ENCODE data around the gene GAPVD1. TPM values are rescaled to one million over a fixed set of nuclear protein-coding genes. Genes with fewer than 3 reads are reported as not detected.

GAPVD1 gene
- total and polyA plus RNA-seq, 2 of the 8 experiments (the other 6 are each of a cell fraction or from before 2014, with no cell fraction given) = 5.5 to 40.5 TPM

DNA sequence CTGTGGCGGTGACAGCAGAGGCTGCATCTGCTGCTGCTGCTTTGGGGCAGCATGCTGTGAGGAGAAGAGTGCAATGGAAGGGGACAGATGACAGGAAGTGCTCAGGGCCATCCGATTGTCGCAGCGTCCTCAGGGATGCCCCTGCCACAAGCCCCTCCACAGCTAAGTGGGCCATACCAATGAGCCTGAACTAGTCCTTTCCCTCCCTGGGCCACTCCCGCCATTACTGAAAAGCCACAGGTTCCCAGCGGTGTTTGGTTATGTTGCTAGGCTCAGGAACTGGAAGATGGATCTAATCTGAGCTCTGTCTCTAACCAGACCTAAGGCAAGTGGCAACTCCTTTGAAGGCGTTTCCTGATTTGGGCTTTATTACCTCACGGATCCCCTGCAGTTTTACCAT lies 109.2 kb downstream of the GAPVD1 start:
- TF ChIP-seq GTF2F1 (IDR thresholded peaks at IDR 0.05; ENCODE audit: borderline replicate concordance, low read depth, low read length) (no peak), SP4 (IDR thresholded peaks at IDR 0.05; ENCODE audit: low read length) (no peak), RFX5 (IDR thresholded peaks at IDR 0.05; ENCODE audit: borderline replicate concordance, low read depth, low read length) (no peak), HDAC2 (IDR thresholded peaks at IDR 0.05; ENCODE audit: borderline replicate concordance in 1 of 2, low read depth in 2 of 2, low read length in 2 of 2) (no peak), SIN3A (conservative IDR thresholded peaks at IDR 0.05 in 1 of 2, IDR thresholded peaks at IDR 0.05 in 1 of 2; ENCODE audit: low read depth in 1 of 2, low read length in 2 of 2) (no peak), TAF7 (optimal IDR thresholded peaks at IDR 0.05; ENCODE audit: borderline replicate concordance, low read depth, low read length) (no peak), TCF12 (IDR thresholded peaks at IDR 0.05; ENCODE audit: low read depth, low read length) (no peak), EZH2 (IDR thresholded peaks at IDR 0.05; ENCODE audit: low read depth, low read length, severe bottlenecking) (no peak), RXRA (IDR thresholded peaks at IDR 0.05; ENCODE audit: insufficient read depth, low read depth, low read length) (no peak), KDM5A (IDR thresholded peaks at IDR 0.05; ENCODE audit: low read length) (no peak), NANOG (IDR thresholded peaks at IDR 0.05; ENCODE audit: insufficient read depth, low read depth, low read length, poor library complexity, severe bottlenecking) (no peak), POU5F1 (IDR thresholded peaks at IDR 0.05; ENCODE audit: low read depth, low read length) (no peak)
- ChIA-PET CTCF (ENCODE audit: partially characterized antibody) (interaction anchor here (0.8 to 3.0 kb wide), 6 partner anchors 9 to 512 kb away, joined by 3 to 19 read pairs (median 5); no protein-coding TSS in a partner anchor), POLR2A (ENCODE audit: partially characterized antibody) (interaction anchor here (1.7 kb wide), 3 partner anchors 56 to 132 kb away, joined by 4 to 6 read pairs (median 5); partner anchors contain the start of gene HSPA5)
- Histone ChIP-seq H2BK12ac (ENCODE audit: low read depth, low read length) (no peak overlapping the region), H3K36me3 (ENCODE audit: control insufficient read depth in 2 of 4, insufficient read depth in 4 of 4, low read length in 3 of 4) (no peaks in the 10 kb centered on the region), H4K8ac (ENCODE audit: extremely low read depth, insufficient read depth, low read length) (no peak overlapping the region), H3K4me1 (replicated peaks in 1 of 4; ENCODE audit: control insufficient read depth in 3 of 4, insufficient read depth in 4 of 4, low read length in 3 of 4) (peaks cover 0 to 14% (median 6%) of the 10 kb centered on the region in 4 experiments; a peak in 5 of 7 replicates), H3K27me3 (replicated peaks in 1 of 4; ENCODE audit: control insufficient read depth in 3 of 4, extremely low read depth in 1 of 4, insufficient read depth in 3 of 4, low read length in 3 of 4) (no peaks in the 10 kb centered on the region; a peak in 1 of 7 replicates), H4K5ac (ENCODE audit: insufficient read length, low read depth, low read length) (no peak overlapping the region), H3K79me2 (ENCODE audit: control insufficient read depth in 1 of 2, insufficient read depth in 2 of 2, low read length in 2 of 2) (no peaks in the 10 kb centered on the region), H3K56ac (replicated peaks; ENCODE audit: insufficient read length, low read depth, low read length) (no peak overlapping the region), H3K23me2 (ENCODE audit: low read depth, low read length) (no peaks in the 10 kb centered on the region), H2BK20ac (ENCODE audit: low read length) (no peak overlapping the region), H3K4me3 (ENCODE audit: extremely low read depth in 1 of 4, insufficient read depth in 2 of 4, low read depth in 3 of 4, low read length in 4 of 4) (no peak overlapping the region), H3K4ac (replicated peaks; ENCODE audit: insufficient read length, low read depth, low read length) (peak overlapping the region; percentile 38), H3K23ac (ENCODE audit: insufficient read length) (no peak overlapping the region), H2AFZ (ENCODE audit: low read length) (no peak overlapping the region), H3K9ac (replicated peaks in 1 of 4; ENCODE audit: extremely low read depth in 1 of 4, low read depth in 3 of 4, low read length in 3 of 4) (no peak overlapping the region), H3K9me3 (ENCODE audit: insufficient read depth in 2 of 2, low read depth in 1 of 2, low read length in 1 of 2) (no peaks in the 10 kb centered on the region), H2BK15ac (ENCODE audit: low read length) (no peak overlapping the region), H3K18ac (ENCODE audit: extremely low read depth, low read length) (no peak overlapping the region), H2AK5ac (ENCODE audit: low read depth, low read length) (no peak overlapping the region), H3K14ac (ENCODE audit: insufficient read length) (no peak overlapping the region), H4K91ac (replicated peaks; ENCODE audit: insufficient read length, low read length) (peak overlapping the region; percentile 27), H3K27ac (ENCODE audit: low read depth, low read length) (no peak overlapping the region), H3K79me1 (ENCODE audit: low read depth, low read length) (no peaks in the 10 kb centered on the region), H2BK5ac (ENCODE audit: low read depth, low read length) (no peak overlapping the region), H3K4me2 (ENCODE audit: insufficient read depth in 1 of 2, low read depth in 2 of 2, low read length in 2 of 2) (no peak overlapping the region), H4K20me1 (replicated peaks in 1 of 2; ENCODE audit: control insufficient read depth in 1 of 2, insufficient read depth in 2 of 2, low read length in 2 of 2) (no peaks in the 10 kb centered on the region), H2BK120ac (replicated peaks; ENCODE audit: low read depth, low read length) (no peak overlapping the region)
- 85% methylated on average over 8 of the region's 8 CpGs; no CpG with 5 or more reads in 1 of the 2 experiments for WGBS, 2 experiments (ENCODE audit: extremely low coverage in 1 of 2, insufficient coverage in 1 of 2, insufficient read length in 1 of 2, insufficient replicate concordance in 2 of 2, low coverage in 1 of 2, low lambda C conversion rate in 2 of 2, missing lambda C conversion rate in 1 of 2)
- FAIRE-seq = no peak
- DNase-seq (ENCODE audit: low read depth in 1 of 2, low spot score in 2 of 2) = no peak
